Stimulated activated CD4-positive, alpha-beta T cell treated with anti-CD3 and anti-CD28 coated beads, Interleukin-1b, Interleukin-23, amount 100 ng/mL, for 4 hours (primary cell): ENCODE results near the gene ZKSCAN5.
"Not testable (repeated sequence)": the region's sequence is repeated elsewhere in the genome, so short reads cannot be mapped to it uniquely, and the experiment has no call there.

Experiments used
- DNase-seq, 2 donors: peaks; one replicate each; pipeline ENCODE4 v3.0.0-alpha.2; 2020; ENCODE audit warnings: low read depth in 2 of 2

Gene ZKSCAN5

GRCh38 chr7:99497766-99498545 is 6.5 kb upstream of the ZKSCAN5 start:
- DNase-seq: no peak

- DNase-seq: no peak
Measured at GRCh38 chr7:99498546-99498944, 5.9 kb upstream of the ZKSCAN5 start.

- no peak for DNase-seq
Measured at GRCh38 chr7:99499371-99499720, 5.1 kb upstream of the ZKSCAN5 start.

GRCh38 chr7:99499721-99500636 is 4.5 kb upstream of the ZKSCAN5 start, which contains the start of gene ZNF394:
Gene ZNF394 (minus strand): TSS chr7:99500281. CDS start chr7:99500093, 188 bp downstream.
- peak; percentile 79 to 80 for DNase-seq

- DNase-seq: no peak
Measured at GRCh38 chr7:99500637-99501009, 3.8 kb upstream of the ZKSCAN5 start.

GRCh38 chr7:99501236-99501635 is 3.2 kb upstream of the ZKSCAN5 start:
- DNase-seq: not testable (repeated sequence)

- no peak for DNase-seq
Measured at GRCh38 chr7:99504281-99504602, 220 bp upstream of the ZKSCAN5 start.

GRCh38 chr7:99505324-99505662 is 831 bp downstream of the ZKSCAN5 start:
- DNase-seq: no peak

- DNase-seq: no peak
Measured at GRCh38 chr7:99514050-99514449, 9.6 kb downstream of the ZKSCAN5 start.

- DNase-seq: no peak
Measured at GRCh38 chr7:99521399-99521798, 16.9 kb downstream of the ZKSCAN5 start.

GRCh38 chr7:99525713-99526440 is 21.4 kb downstream of the ZKSCAN5 start:
- peak in 1 of 2 donors; percentile 9 for DNase-seq

- DNase-seq: no peak
Measured at GRCh38 chr7:99531354-99531765, 26.9 kb downstream of the ZKSCAN5 start.

- DNase-seq: no peak
Measured at GRCh38 chr7:99535667-99536066, 31.2 kb downstream of the ZKSCAN5 start.

GRCh38 chr7:99539213-99539811 is 34.9 kb downstream of the ZKSCAN5 start:
- no peak for DNase-seq

GRCh38 chr7:99540542-99540941 is 36.1 kb downstream of the ZKSCAN5 start:
- DNase-seq: no peak

- DNase-seq: no peak
Measured at GRCh38 chr7:99541212-99541611, 36.8 kb downstream of the ZKSCAN5 start.

- DNase-seq: no peak
Measured at GRCh38 chr7:99543081-99543671, 38.7 kb downstream of the ZKSCAN5 start.

GRCh38 chr7:99543916-99544315 is 39.5 kb downstream of the ZKSCAN5 start:
- DNase-seq: no peak

GRCh38 chr7:99545308-99545707 is 40.8 kb downstream of the ZKSCAN5 start:
- DNase-seq: not testable (repeated sequence)

- not testable (repeated sequence) for DNase-seq
Measured at GRCh38 chr7:99549545-99549944, 45.1 kb downstream of the ZKSCAN5 start.

GRCh38 chr7:99551334-99551733 is 46.9 kb downstream of the ZKSCAN5 start:
- DNase-seq: no peak
